Stimulated activated naive B cell treated with anti-CD40 and anti-IgM and Interleukin-4, amounts not matched to agents 10 μg/mL and 1 μg/mL and 100 μg/mL, for 72 hours (primary cell): ENCODE results near the gene DNAJC18.

ENCODE experiments used
- ATAC-seq, 2 donors: fragments of 150-1000 bp; cut with Tn5 transposase; replicated peaks; 2 replicates each; pipeline ENCODE4 v1.10.0; 2021; ENCODE audit warnings: moderate library complexity in 1 of 2
- DNase-seq: peaks from one replicate; pipeline ENCODE4 v3.0.0; 2021
- H3K27ac Mint-ChIP-seq: one replicate; pipeline ENCODE4 v1.8.0; 2022; ENCODE audit warnings: mild to moderate bottlenecking, mixed read lengths
- H3K27me3 Mint-ChIP-seq, 2 donors: one replicate each; pipeline ENCODE4 v1.8.0; 2022; ENCODE audit warnings: mixed read lengths in 2 of 2
- H3K36me3 Mint-ChIP-seq, 2 donors: one replicate each; pipeline ENCODE4 v1.8.0; 2022; ENCODE audit warnings: mixed read lengths in 2 of 2, mild to moderate bottlenecking in 1 of 2
- H3K4me1 Mint-ChIP-seq, 2 donors: one replicate each; pipeline ENCODE4 v1.8.0; 2022; ENCODE audit warnings: mixed read lengths in 2 of 2, mild to moderate bottlenecking in 1 of 2
- H3K4me3 Mint-ChIP-seq, 2 donors: one replicate each; pipeline ENCODE4 v1.8.0; 2022; ENCODE audit warnings: mild to moderate bottlenecking in 2 of 2, mixed read lengths in 2 of 2, moderate library complexity in 1 of 2
- H3K9me3 Mint-ChIP-seq, 2 donors: one replicate each; pipeline ENCODE4 v1.8.0; 2022; ENCODE audit warnings: mixed read lengths in 2 of 2, mild to moderate bottlenecking in 1 of 2

The DNAJC18 gene

GRCh38 chr5:139426203-139426885 lies 13.0 kb downstream of the DNAJC18 start:
- Mint-ChIP-seq H3K27ac (no peak overlapping the region), H3K4me3 (no peak overlapping the region), H3K36me3 (peaks cover 38 to 43% of the 10 kb centered on the region in 2 donors), H3K9me3 (no peaks in the 10 kb centered on the region), H3K4me1 (peaks cover 4 to 5% of the 10 kb centered on the region in 2 donors), H3K27me3 (no peaks in the 10 kb centered on the region)
- no peak for DNase-seq
- no peak for ATAC-seq

- Mint-ChIP-seq H3K27ac (no peak overlapping the region), H3K36me3 (peaks cover 43 to 47% of the 10 kb centered on the region in 2 donors), H3K4me3 (no peak overlapping the region), H3K4me1 (peaks cover 4 to 5% of the 10 kb centered on the region in 2 donors), H3K27me3 (no peaks in the 10 kb centered on the region), H3K9me3 (no peaks in the 10 kb centered on the region)
- DNase-seq (no peak), ATAC-seq (no peak)
These were observed 13.8 kb downstream of the DNAJC18 start for GRCh38 chr5:139425497-139425896.

DNA sequence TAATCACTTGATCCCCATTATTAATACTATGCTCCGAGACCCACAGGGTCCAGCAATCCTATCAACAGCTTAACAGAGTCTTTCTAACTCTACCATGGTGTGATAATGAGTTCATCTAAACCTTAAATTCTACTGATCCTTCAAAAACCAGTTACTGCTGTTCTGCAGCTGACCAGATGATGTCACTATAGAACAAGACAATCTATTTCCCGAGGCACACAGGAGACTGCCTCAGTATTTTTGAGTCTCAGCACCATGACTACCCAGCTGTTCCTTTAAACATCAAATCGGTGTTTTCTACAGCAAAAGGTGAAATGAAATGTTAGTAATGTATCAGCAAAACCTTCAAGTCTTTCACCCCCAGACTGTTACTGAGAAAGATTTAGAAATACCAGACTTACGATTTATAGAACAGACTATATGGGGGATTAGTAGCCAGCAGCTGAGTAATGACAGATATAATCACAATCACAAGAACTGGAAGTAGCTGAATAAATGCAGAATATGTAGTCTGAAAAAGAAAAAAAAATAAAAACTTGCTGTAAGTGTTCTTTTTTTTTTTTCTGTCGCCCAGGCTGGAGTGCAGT lies 16.9 kb downstream of the DNAJC18 start:
- Mint-ChIP-seq H3K9me3 (no peaks in the 10 kb centered on the region), H3K27ac (no peak overlapping the region), H3K4me3 (no peak overlapping the region), H3K36me3 (peaks cover 51 to 53% of the 10 kb centered on the region in 2 donors), H3K27me3 (no peaks in the 10 kb centered on the region), H3K4me1 (peaks cover 4 to 5% of the 10 kb centered on the region in 2 donors)
- DNase-seq: peak; percentile 53
- ATAC-seq: peak; percentile 92

- Mint-ChIP-seq H3K27ac (no peak overlapping the region), H3K4me3 (no peak overlapping the region), H3K9me3 (no peaks in the 10 kb centered on the region), H3K27me3 (no peaks in the 10 kb centered on the region), H3K36me3 (peaks cover 40 to 48% of the 10 kb centered on the region in 2 donors), H3K4me1 (peaks cover 10 to 30% of the 10 kb centered on the region in 2 donors)
- DNase-seq: no peak
- ATAC-seq: no peak
These were observed 19.8 kb downstream of the DNAJC18 start for GRCh38 chr5:139419226-139420192.

DNA sequence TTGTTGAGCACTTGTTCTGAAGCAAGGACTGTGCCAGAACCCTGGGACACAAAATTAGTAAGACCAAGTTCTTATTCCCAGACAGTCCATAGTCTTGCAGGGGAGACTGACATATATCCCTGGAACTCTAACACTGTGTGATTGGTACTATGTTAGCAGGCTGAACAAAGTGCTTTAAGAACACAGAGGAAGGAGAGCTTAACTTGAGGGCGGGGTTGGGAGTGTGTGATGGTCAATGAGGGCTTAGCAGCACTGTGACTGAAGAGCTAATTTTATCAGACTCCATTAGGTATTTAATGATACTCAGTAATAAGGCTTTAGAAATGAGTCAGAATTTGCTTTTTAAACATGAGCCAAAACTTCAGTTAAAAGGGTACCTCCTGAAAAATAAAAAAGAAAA lies 20.5 kb downstream of the DNAJC18 start:
- Mint-ChIP-seq H3K4me1 (peaks cover 10 to 32% of the 10 kb centered on the region in 2 donors), H3K27ac (no peak overlapping the region), H3K9me3 (no peaks in the 10 kb centered on the region), H3K4me3 (no peak overlapping the region), H3K27me3 (no peaks in the 10 kb centered on the region), H3K36me3 (peaks cover 38 to 45% of the 10 kb centered on the region in 2 donors)
- no peak for ATAC-seq
- DNase-seq: no peak

GRCh38 chr5:139417214-139417613 lies 22.1 kb downstream of the DNAJC18 start:
- peak; percentile 64 to 65 for ATAC-seq
- Mint-ChIP-seq H3K4me3 (no peak overlapping the region), H3K9me3 (no peaks in the 10 kb centered on the region), H3K27ac (no peak overlapping the region), H3K27me3 (no peaks in the 10 kb centered on the region), H3K4me1 (peaks cover 7 to 28% of the 10 kb centered on the region in 2 donors), H3K36me3 (peaks cover 36 to 50% of the 10 kb centered on the region in 2 donors)
- DNase-seq: no peak

GRCh38 chr5:139416651-139417050 lies 22.7 kb downstream of the DNAJC18 start:
- H3K27me3 Mint-ChIP-seq: no peaks in the 10 kb centered on the region
- H3K36me3 Mint-ChIP-seq: peaks cover 35 to 49% of the 10 kb centered on the region in 2 donors
- DNase-seq (no peak), ATAC-seq (peak; percentile 14 to 15)
- H3K9me3 Mint-ChIP-seq: no peaks in the 10 kb centered on the region
- H3K27ac Mint-ChIP-seq: peak overlapping the region; percentile 56
- H3K4me3 Mint-ChIP-seq: no peak overlapping the region
- peaks cover 7 to 27% of the 10 kb centered on the region in 2 donors for H3K4me1 Mint-ChIP-seq

DNA sequence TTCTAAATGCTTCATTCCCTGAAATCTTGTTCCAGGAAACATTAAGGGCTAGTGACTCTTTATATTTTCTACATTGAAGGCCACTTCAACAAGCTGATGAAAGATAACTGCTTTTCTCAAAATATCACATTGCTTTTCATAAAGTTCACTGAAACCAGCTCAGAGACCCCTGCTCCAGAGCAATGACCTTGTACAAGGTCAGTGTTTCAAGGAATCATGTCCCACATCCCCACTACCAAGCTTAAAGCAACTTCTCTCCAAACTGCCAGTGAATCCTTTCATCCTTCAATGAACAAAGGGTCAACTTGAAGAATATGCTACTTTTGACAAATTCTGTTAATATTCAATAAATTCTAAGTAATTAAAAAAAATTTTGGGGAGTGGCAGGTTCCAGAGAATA lies 23.5 kb downstream of the DNAJC18 start:
- ATAC-seq (no peak), DNase-seq (no peak)
- H3K27ac Mint-ChIP-seq: no peak overlapping the region
- H3K36me3 Mint-ChIP-seq: peaks cover 35 to 48% of the 10 kb centered on the region in 2 donors
- H3K27me3 Mint-ChIP-seq: no peaks in the 10 kb centered on the region
- peaks cover 7 to 27% of the 10 kb centered on the region in 2 donors for H3K4me1 Mint-ChIP-seq
- H3K4me3 Mint-ChIP-seq: no peak overlapping the region
- no peaks in the 10 kb centered on the region for H3K9me3 Mint-ChIP-seq

- H3K36me3 Mint-ChIP-seq: peaks cover 31 to 43% of the 10 kb centered on the region in 2 donors
- peaks cover 7 to 27% of the 10 kb centered on the region in 2 donors for H3K4me1 Mint-ChIP-seq
- H3K4me3 Mint-ChIP-seq: no peak overlapping the region
- H3K9me3 Mint-ChIP-seq: no peaks in the 10 kb centered on the region
- H3K27ac Mint-ChIP-seq: no peak overlapping the region
- no peaks in the 10 kb centered on the region for H3K27me3 Mint-ChIP-seq
- DNase-seq (no peak), ATAC-seq (peak in 1 of 2 donors; percentile 37)
These were observed 24.0 kb downstream of the DNAJC18 start for GRCh38 chr5:139415221-139415861.

- Mint-ChIP-seq H3K4me3 (no peak overlapping the region), H3K36me3 (peaks cover 26 to 38% of the 10 kb centered on the region in 2 donors), H3K9me3 (no peaks in the 10 kb centered on the region), H3K4me1 (peaks cover 7 to 27% of the 10 kb centered on the region in 2 donors), H3K27me3 (no peaks in the 10 kb centered on the region), H3K27ac (no peak overlapping the region)
- DNase-seq (no peak), ATAC-seq (peak; percentile 31 to 42)
These were observed 24.7 kb downstream of the DNAJC18 start for GRCh38 chr5:139414581-139415130.

DNA sequence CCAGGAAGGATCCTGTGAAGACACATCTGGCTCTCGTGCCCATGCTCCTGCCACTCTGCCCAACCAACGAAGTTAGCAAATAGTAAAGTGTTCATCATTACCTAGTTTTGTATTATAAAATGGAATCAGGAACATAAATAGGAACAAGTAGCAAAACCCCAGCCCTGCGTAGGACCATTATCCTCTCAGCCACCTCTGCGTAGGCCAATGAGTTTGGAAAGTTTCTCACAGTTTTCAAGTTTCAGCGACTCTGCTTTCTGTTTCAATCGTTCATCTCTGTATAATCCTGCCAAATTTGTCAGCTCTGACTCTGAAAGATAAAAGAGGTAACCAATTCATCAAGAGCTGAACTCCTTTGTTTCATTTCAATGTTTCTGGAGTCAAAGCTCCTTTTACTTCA lies 25.4 kb downstream of the DNAJC18 start:
- Mint-ChIP-seq H3K36me3 (peaks cover 20 to 33% of the 10 kb centered on the region in 2 donors), H3K27ac (no peak overlapping the region), H3K4me3 (no peak overlapping the region), H3K4me1 (peaks cover 7 to 27% of the 10 kb centered on the region in 2 donors), H3K9me3 (no peaks in the 10 kb centered on the region), H3K27me3 (no peaks in the 10 kb centered on the region)
- DNase-seq (no peak), ATAC-seq (no peak)

GRCh38 chr5:139413153-139413552 lies 26.2 kb downstream of the DNAJC18 start:
- Mint-ChIP-seq H3K27ac (no peak overlapping the region), H3K27me3 (no peaks in the 10 kb centered on the region), H3K4me1 (peaks cover 7 to 28% of the 10 kb centered on the region in 2 donors), H3K4me3 (no peak overlapping the region), H3K9me3 (no peaks in the 10 kb centered on the region), H3K36me3 (peaks cover 12 to 25% of the 10 kb centered on the region in 2 donors)
- ATAC-seq (no peak), DNase-seq (no peak)

DNA sequence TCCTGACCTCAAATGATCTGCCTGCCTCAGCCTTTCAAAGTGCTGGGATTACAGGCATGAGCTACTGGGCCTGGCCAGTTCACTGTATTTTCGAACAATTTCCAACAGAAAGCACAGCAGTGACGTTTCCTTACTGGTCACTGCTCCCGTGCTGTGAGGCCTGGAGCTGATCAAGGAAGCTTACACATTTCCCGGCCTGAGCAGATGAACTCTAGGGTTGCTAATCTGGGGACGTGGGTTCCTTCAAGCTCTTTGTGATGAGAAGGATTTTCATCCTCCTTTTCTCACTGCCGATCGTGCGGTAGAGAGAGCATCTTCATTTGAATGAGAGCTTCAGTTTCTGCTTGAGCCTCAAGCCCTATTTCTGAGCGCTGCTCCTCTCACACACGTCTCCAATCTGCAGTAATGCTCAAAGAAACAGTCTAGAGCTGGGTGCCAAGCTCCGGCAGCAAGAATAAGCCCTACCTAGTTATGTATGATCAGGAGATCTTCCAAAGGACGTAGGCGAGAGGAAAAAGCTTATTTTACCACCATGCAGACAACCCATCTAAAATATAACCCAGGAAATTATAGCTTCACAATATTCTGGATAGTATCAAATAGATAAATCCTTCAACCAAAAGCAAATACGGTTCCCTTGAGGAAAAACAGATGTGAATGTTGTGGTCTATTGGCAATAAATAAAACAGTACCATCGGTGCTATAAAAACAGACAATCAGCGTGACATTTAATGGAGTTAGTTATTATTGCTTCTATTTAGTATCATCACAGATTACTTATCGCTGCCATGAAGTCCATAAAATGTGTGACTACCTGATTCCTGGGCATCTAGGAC lies 28.1 kb downstream of the DNAJC18 start:
- Mint-ChIP-seq H3K9me3 (no peaks in the 10 kb centered on the region), H3K36me3 (peaks cover 11 to 19% of the 10 kb centered on the region in 2 donors), H3K27ac (no peak overlapping the region), H3K27me3 (no peaks in the 10 kb centered on the region), H3K4me3 (no peak overlapping the region), H3K4me1 (peaks cover 16 to 35% of the 10 kb centered on the region in 2 donors)
- no peak for DNase-seq
- ATAC-seq: no peak
